HepG2 (cell line): ENCODE data around the gene SRRM3. TPM values are rescaled to one million over a fixed set of nuclear protein-coding genes. Genes with fewer than 3 reads are reported as not detected.

Source experiments
- CHD2 ChIP-seq: IDR thresholded peaks from 2 replicates; pipeline ENCODE4 v1.6.1; 2011; ENCODE audit warnings: low read depth, low read length, improper control_type of control experiment
- ELF4 ChIP-seq: sonication (generic); formaldehyde crosslinking; IDR thresholded peaks from 2 replicates; pipeline ENCODE4 v1.5.0; 2020; ENCODE audit warnings: missing genetic modification reagents, mild to moderate bottlenecking, moderate library complexity, borderline replicate concordance
- HIVEP1 ChIP-seq: sonication (generic); formaldehyde crosslinking; IDR thresholded peaks from 2 replicates; pipeline ENCODE4 v1.4.0; 2020; ENCODE audit warnings: mild to moderate bottlenecking, missing genetic modification reagents
- HMG20B ChIP-seq: conservative IDR thresholded peaks from 2 replicates; pipeline ENCODE4 v1.6.1; 2016; ENCODE audit warnings: missing genetic modification reagents, missing compliant biosample characterization
- KDM4B ChIP-seq: sonication (generic); formaldehyde crosslinking; IDR thresholded peaks from 2 replicates; pipeline ENCODE4 v1.4.0; 2020; ENCODE audit warnings: missing genetic modification reagents
- MATR3 ChIP-seq: sonication (generic); formaldehyde crosslinking; IDR thresholded peaks from 2 replicates; pipeline ENCODE4 v1.4.0; 2020; ENCODE audit warnings: missing genetic modification reagents
- SMYD3 ChIP-seq: sonication (generic); formaldehyde crosslinking; IDR thresholded peaks from 2 replicates; pipeline ENCODE4 v1.8.1; 2023; ENCODE audit warnings: mild to moderate bottlenecking, missing genetic modification reagents
- SP2 ChIP-seq: sonication (generic); formaldehyde crosslinking; IDR thresholded peaks from 2 replicates; pipeline ENCODE4 v1.5.1; 2020; ENCODE audit warnings: mild to moderate bottlenecking, missing genetic modification reagents
- SPEN ChIP-seq: sonication (generic); formaldehyde crosslinking; IDR thresholded peaks from 2 replicates; pipeline ENCODE4 v1.5.1; 2020; ENCODE audit warnings: low read depth, mild to moderate bottlenecking, missing genetic modification reagents
- ZFP36 ChIP-seq: fragments of 150-350 bp; IDR thresholded peaks from 2 replicates; pipeline ENCODE4 v1.6.1; 2018; ENCODE audit warnings: borderline replicate concordance, low read length, low read depth; ENCODE audit not compliant: partially characterized antibody
- ZNF101 ChIP-seq: sonication (generic); formaldehyde crosslinking; IDR thresholded peaks from 2 replicates; pipeline ENCODE4 v1.4.0; 2020; ENCODE audit warnings: mild to moderate bottlenecking, low read depth, missing genetic modification reagents, borderline replicate concordance
- ZNF557 ChIP-seq: sonication (generic); formaldehyde crosslinking; IDR thresholded peaks from 2 replicates; pipeline ENCODE4 v1.4.0; 2020; ENCODE audit warnings: missing genetic modification reagents
- ZSCAN25 ChIP-seq: sonication (generic); formaldehyde crosslinking; IDR thresholded peaks from 2 replicates; pipeline ENCODE4 v1.8.0; 2022; ENCODE audit warnings: mild to moderate bottlenecking, missing genetic modification reagents
- polyA plus RNA-seq, 8 experiments: library from polyadenylated mRNA; depleted of rRNA in 3 of 8; stranded (reverse) in 7 of 8; unstranded in 1 of 8; fragments of >200 nt; fragmentation: Illumina TruSeq in 4 of 8; extraction: Trizol in 4 of 8; gene quantifications; 2 replicates each; pipeline versions ENCODE4 v1.2.1 to v1.2.3, GENCODE V29; 2011 to 2016; ENCODE audit warnings: low read depth in 4 of 8, missing spikeins in 1 of 8, mixed read lengths in 1 of 8; ENCODE audit not compliant: insufficient read depth in 1 of 8
- total RNA-seq, 5 experiments: library from RNA; depleted of rRNA; stranded (reverse); fragments of >200 nt; fragmentation: Illumina TruSeq; extraction: Trizol; gene quantifications; 2 replicates each; pipeline ENCODE4 v1.2.3, GENCODE V29; 2016; ENCODE audit warnings: low read depth in 1 of 5
- TF ChIP-seq, protein P1 (sequence below): sonication (generic); formaldehyde crosslinking; IDR thresholded peaks from 2 replicates; pipeline ENCODE4 v1.4.0; 2020; ENCODE audit warnings: mild to moderate bottlenecking, missing genetic modification reagents, borderline replicate concordance
- TF ChIP-seq, protein P2 (sequence below): sonication (generic); formaldehyde crosslinking; IDR thresholded peaks from 2 replicates; pipeline ENCODE4 v1.4.0; 2020; ENCODE audit warnings: missing genetic modification reagents
- TF ChIP-seq, protein P3 (sequence below), 2 experiments: sonication (generic) in 1 of 2; formaldehyde crosslinking in 1 of 2; IDR thresholded peaks; 2 replicates each; pipeline versions ENCODE4 v1.5.1 to v1.6.1; 2011 to 2020; ENCODE audit warnings: borderline replicate concordance in 1 of 2, low read depth in 1 of 2, low read length in 1 of 2, mild to moderate bottlenecking in 1 of 2, missing genetic modification reagents in 1 of 2, moderate library complexity in 1 of 2

SRRM3 gene
- total and polyA plus RNA-seq, 2 of the 13 experiments (the other 11 are each of a cell fraction or from before 2014, with no cell fraction given): 0.13 to 0.54 TPM

DNA sequence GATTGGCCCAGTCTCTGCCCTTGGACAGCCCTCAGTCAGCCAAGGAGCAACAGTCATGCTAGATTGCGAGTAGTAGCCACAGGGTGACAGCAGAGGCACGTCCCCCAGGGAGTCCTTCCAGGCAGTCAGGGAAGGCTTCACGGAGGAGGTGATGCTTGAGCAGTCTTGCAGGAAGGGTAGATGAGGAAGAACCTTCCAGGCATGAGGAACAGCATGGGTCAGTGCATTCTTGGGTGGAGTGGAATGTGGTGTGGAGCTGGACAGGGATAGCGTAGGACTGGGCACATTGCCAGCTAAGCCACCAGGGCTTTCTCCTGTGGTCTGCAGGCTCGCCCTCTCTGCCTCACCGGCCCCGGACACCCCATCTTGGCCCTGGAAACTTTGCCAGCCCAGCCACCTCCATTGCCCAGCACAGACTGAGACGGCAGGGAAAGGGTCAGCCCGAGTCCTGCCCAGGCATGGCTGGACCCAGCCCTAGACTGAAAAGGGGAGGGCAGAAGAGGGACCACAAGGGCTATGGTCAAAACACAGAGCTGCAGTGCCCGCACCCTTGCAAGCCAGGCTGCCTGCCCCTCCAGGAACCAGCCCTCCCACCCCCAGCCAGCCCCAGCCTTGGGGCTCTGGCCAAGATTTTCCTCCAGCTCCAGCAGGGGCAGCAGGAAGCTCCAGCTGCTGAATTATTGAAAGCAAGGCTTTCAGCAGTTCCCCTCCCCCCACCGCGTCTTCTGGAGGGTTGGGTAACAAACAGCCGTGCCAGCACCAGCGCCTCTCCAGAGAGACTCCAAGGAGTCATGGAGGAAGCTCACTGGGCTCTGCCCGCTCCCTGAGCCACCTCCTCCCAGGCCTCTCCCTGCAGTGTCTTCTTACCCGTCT lies 18.7 kb downstream of the SRRM3 start (continued):
- TF ChIP-seq, protein P1, sequence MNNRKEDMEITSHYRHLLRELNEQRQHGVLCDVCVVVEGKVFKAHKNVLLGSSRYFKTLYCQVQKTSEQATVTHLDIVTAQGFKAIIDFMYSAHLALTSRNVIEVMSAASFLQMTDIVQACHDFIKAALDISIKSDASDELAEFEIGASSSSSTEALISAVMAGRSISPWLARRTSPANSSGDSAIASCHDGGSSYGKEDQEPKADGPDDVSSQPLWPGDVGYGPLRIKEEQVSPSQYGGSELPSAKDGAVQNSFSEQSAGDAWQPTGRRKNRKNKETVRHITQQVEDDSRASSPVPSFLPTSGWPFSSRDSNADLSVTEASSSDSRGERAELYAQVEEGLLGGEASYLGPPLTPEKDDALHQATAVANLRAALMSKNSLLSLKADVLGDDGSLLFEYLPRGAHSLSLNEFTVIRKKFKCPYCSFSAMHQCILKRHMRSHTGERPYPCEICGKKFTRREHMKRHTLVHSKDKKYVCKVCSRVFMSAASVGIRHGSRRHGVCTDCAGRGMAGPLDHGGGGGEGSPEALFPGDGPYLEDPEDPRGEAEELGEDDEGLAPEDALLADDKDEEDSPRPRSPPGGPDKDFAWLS: no peak
- TF ChIP-seq ZNF557 (CRISPR knock-in tag) (no peak), HMG20B (CRISPR knock-in tag) (no peak), ZNF101 (no peak), ZFP36 (peak; percentile 100), ZSCAN25 (CRISPR knock-in tag) (no peak), HIVEP1 (CRISPR knock-in tag) (no peak), ELF4 (no peak), SP2 (no peak), MATR3 (CRISPR knock-in tag) (no peak), SPEN (no peak), CHD2 (no peak), KDM4B (CRISPR knock-in tag) (no peak), SMYD3 (CRISPR knock-in tag) (no peak)
- TF ChIP-seq, protein P2, sequence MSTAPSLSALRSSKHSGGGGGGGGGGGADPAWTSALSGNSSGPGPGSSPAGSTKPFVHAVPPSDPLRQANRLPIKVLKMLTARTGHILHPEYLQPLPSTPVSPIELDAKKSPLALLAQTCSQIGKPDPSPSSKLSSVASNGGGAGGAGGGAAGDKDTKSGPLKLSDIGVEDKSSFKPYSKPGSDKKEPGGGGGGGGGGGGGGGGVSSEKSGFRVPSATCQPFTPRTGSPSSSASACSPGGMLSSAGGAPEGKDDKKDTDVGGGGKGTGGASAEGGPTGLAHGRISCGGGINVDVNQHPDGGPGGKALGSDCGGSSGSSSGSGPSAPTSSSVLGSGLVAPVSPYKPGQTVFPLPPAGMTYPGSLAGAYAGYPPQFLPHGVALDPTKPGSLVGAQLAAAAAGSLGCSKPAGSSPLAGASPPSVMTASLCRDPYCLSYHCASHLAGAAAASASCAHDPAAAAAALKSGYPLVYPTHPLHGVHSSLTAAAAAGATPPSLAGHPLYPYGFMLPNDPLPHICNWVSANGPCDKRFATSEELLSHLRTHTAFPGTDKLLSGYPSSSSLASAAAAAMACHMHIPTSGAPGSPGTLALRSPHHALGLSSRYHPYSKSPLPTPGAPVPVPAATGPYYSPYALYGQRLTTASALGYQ (CRISPR knock-in tag): no peak
- TF ChIP-seq, protein P3, sequence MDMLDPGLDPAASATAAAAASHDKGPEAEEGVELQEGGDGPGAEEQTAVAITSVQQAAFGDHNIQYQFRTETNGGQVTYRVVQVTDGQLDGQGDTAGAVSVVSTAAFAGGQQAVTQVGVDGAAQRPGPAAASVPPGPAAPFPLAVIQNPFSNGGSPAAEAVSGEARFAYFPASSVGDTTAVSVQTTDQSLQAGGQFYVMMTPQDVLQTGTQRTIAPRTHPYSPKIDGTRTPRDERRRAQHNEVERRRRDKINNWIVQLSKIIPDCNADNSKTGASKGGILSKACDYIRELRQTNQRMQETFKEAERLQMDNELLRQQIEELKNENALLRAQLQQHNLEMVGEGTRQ (IDR thresholded peaks at IDR 0.05; ENCODE audit: low read depth, low read length): no peak
- TF ChIP-seq, protein P3 (CRISPR knock-in tag; IDR thresholded peaks at IDR 0.05; ENCODE audit: borderline replicate concordance): no peak
